Measurements from ENCODE around the gene TMEM243.

GRCh38 chr7:87253589-87254087 lies 34.1 kb upstream of the TMEM243 start:
- TF ChIP-seq CTCF (IDR thresholded peaks at IDR 0.05), result no peak
- no peak for TF ChIP-seq POLR2A (IDR thresholded peaks at IDR 0.05)
- no peak for TF ChIP-seq EP300 (IDR thresholded peaks at IDR 0.05)

All from stomach (tissue), 4 donors.